Testis (tissue), 2 donors: ENCODE measurements around the gene METAP1D.

Experiments
- POLR2A ChIP-seq: fragments of 450-650 bp; IDR thresholded peaks from one replicate; pipeline ENCODE4 v1.6.1; 2017; ENCODE audit warnings: antibody characterized with exemption, mild to moderate bottlenecking, moderate library complexity
- TF ChIP-seq, protein P1 (sequence below), 3 experiments: fragments of 450-650 bp in 2 of 3; fragments of 200-600 bp in 1 of 3; sonication (generic) in 1 of 3; IDR thresholded peaks; one replicate each; pipeline ENCODE4 v1.5.1; 2016 to 2019; ENCODE audit warnings: antibody characterized with exemption in 3 of 3, mild to moderate bottlenecking in 2 of 3, moderate library complexity in 1 of 3

- TF ChIP-seq, protein P1, sequence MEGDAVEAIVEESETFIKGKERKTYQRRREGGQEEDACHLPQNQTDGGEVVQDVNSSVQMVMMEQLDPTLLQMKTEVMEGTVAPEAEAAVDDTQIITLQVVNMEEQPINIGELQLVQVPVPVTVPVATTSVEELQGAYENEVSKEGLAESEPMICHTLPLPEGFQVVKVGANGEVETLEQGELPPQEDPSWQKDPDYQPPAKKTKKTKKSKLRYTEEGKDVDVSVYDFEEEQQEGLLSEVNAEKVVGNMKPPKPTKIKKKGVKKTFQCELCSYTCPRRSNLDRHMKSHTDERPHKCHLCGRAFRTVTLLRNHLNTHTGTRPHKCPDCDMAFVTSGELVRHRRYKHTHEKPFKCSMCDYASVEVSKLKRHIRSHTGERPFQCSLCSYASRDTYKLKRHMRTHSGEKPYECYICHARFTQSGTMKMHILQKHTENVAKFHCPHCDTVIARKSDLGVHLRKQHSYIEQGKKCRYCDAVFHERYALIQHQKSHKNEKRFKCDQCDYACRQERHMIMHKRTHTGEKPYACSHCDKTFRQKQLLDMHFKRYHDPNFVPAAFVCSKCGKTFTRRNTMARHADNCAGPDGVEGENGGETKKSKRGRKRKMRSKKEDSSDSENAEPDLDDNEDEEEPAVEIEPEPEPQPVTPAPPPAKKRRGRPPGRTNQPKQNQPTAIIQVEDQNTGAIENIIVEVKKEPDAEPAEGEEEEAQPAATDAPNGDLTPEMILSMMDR (IDR thresholded peaks at IDR 0.05), result no peak
- TF ChIP-seq POLR2A, result no peak
Measured at GRCh38 chr2:172114579-172114978, 114.8 kb downstream of the METAP1D start.
